COLO829 (cell line): ENCODE measurements around the gene TIMM13.
A peak's percentile ranks its signal among the peaks of the same experiment; 100 is the strongest.
"Not testable (repeated sequence)": the region's sequence is repeated elsewhere in the genome, so short reads cannot be mapped to it uniquely, and the experiment has no call there.

Experiments
- DNase-seq: peaks from one replicate; pipeline ENCODE4 v3.0.0; 2012; ENCODE audit warnings: low spot score

Gene TIMM13

GRCh38 chr19:2427429-2428320, at the start of gene TIMM13:
TSS of gene TIMM13 (minus strand) at chr19:2427586. CDS start at chr19:2427533, 53 bp downstream.
- peak; percentile 92 for DNase-seq

- DNase-seq = no peak
Observed at GRCh38 chr19:2476451-2477140, 49.2 kb upstream of the TIMM13 start.

- peak; percentile 99 for DNase-seq
Observed at GRCh38 chr19:2475702-2476450, 48.5 kb upstream of the TIMM13 start, which contains the start of gene GADD45B. TSS of gene GADD45B (plus strand) at chr19:2476127. CDS start at chr19:2476359, 232 bp downstream.

GRCh38 chr19:2475018-2475701, 47.8 kb upstream of the TIMM13 start:
- DNase-seq = no peak

GRCh38 chr19:2474232-2475017, 47.0 kb upstream of the TIMM13 start:
- DNase-seq = no peak

GRCh38 chr19:2469915-2470200, 42.5 kb upstream of the TIMM13 start:
- DNase-seq = not testable (repeated sequence)

GRCh38 chr19:2469102-2469914, 41.9 kb upstream of the TIMM13 start:
- DNase-seq = no peak

- DNase-seq = no peak
Observed at GRCh38 chr19:2468596-2468995, 41.2 kb upstream of the TIMM13 start.

GRCh38 chr19:2464389-2464788, 37.0 kb upstream of the TIMM13 start:
- no peak for DNase-seq

GRCh38 chr19:2463694-2464093, 36.3 kb upstream of the TIMM13 start:
- not testable (repeated sequence) for DNase-seq

- DNase-seq = peak; percentile 63
Observed at GRCh38 chr19:2462635-2463421, 35.4 kb upstream of the TIMM13 start.

- peak; percentile 59 for DNase-seq
Observed at GRCh38 chr19:2461751-2462634, 34.6 kb upstream of the TIMM13 start.

GRCh38 chr19:2460245-2460644, 32.9 kb upstream of the TIMM13 start:
- no peak for DNase-seq

- DNase-seq = not testable (repeated sequence)
Observed at GRCh38 chr19:2458776-2459175, 31.4 kb upstream of the TIMM13 start.

GRCh38 chr19:2458054-2458453, 30.7 kb upstream of the TIMM13 start:
- no peak for DNase-seq

- peak; percentile 29 for DNase-seq
Observed at GRCh38 chr19:2457394-2458037, 30.1 kb upstream of the TIMM13 start.

- peak; percentile 31 for DNase-seq
Observed at GRCh38 chr19:2455851-2456570, 28.6 kb upstream of the TIMM13 start.
